HepG2 (cell line): ENCODE measurements around the gene HP1BP3. TPM values are rescaled to one million over a fixed set of nuclear protein-coding genes. Genes with fewer than 3 reads are reported as not detected.

Experiments used
- ATAC-seq: fragments of 200-7000 bp; cut with Tn5 transposase; 3 replicates; pipeline ENCODE4 v1.9.1; 2020; ENCODE audit warnings: mild to moderate bottlenecking, moderate library complexity
- BruUV-seq: library from RNA; stranded (reverse); fragments of 400-500 nt; replicated peaks from 2 replicates; lab custom pipeline; 2021; lab: Mats Ljungman, UMichigan
- CTCF ChIA-PET: fragments of 300-600 bp; formaldehyde crosslinking; extraction: SDS; loops from one replicate; lab custom pipeline; 2021; ENCODE audit warnings: low total read pairs, inconsistent platforms, low intra/inter-chr PET ratio; lab: Yijun Ruan, JAX
- POLR2A ChIA-PET: fragments of 350-600 bp; sonication (Branson Sonifier 250); formaldehyde crosslinking; loops from one replicate; lab custom pipeline; 2020; ENCODE audit warnings: antibody characterized with exemption, inconsistent platforms; lab: Yijun Ruan, JAX
- DNase-seq: peaks from one replicate; pipeline ENCODE4 v3.0.0-alpha.2; 2015; ENCODE audit warnings: low spot score
- FAIRE-seq: peaks from 3 replicates; lab custom pipeline; 2011; peaks lifted over from hg19 to GRCh38; lab: Jason Lieb, UNC
- H2AFZ ChIP-seq: one replicate; pipeline ENCODE4 v1.6.1; 2011; ENCODE audit warnings: low read length, inconsistent platforms
- H3K27ac ChIP-seq: fragments of 300-600 bp; 3 replicates; pipeline ENCODE4 v1.8.0; 2011; ENCODE audit warnings: mixed run types, mild to moderate bottlenecking, mixed read lengths, low read length, inconsistent platforms; ENCODE audit not compliant: insufficient read depth; ENCODE audit errors: extremely low read length
- H3K27me3 ChIP-seq, 2 experiments: fragments of 200-600 bp in 1 of 2; 2 replicates in 1 of 2; 3 replicates in 1 of 2; pipeline versions ENCODE4 v1.6.0 to v1.8.0; 2011; ENCODE audit warnings: low read length in 2 of 2, mild to moderate bottlenecking in 2 of 2, moderate library complexity in 2 of 2, inconsistent platforms in 1 of 2; ENCODE audit not compliant: insufficient read depth in 2 of 2, control insufficient read depth in 1 of 2
- H3K36me3 ChIP-seq, 2 experiments: fragments of 200-600 bp in 1 of 2; replicated peaks in 1 of 2; 2 replicates in 1 of 2; 3 replicates in 1 of 2; pipeline versions ENCODE4 v1.5.1 to v1.8.0; 2011; ENCODE audit warnings: low read length in 2 of 2, inconsistent platforms in 1 of 2; ENCODE audit not compliant: insufficient read depth in 2 of 2, control insufficient read depth in 1 of 2
- H3K4me1 ChIP-seq: 2 replicates; pipeline ENCODE4 v1.5.1; 2012; ENCODE audit warnings: low read length, inconsistent platforms; ENCODE audit not compliant: insufficient read depth
- H3K4me2 ChIP-seq: 2 replicates; pipeline ENCODE4 v1.6.0; 2011; ENCODE audit warnings: low read depth, low read length, inconsistent platforms
- H3K4me3 ChIP-seq, 3 experiments: fragments of 200-600 bp in 1 of 3; sonication (generic), shearing (Covaris generic) in 1 of 3; replicated peaks in 1 of 3; 2 replicates each; pipeline ENCODE4 v1.5.1; 2011 to 2016; ENCODE audit warnings: low read length in 3 of 3, inconsistent platforms in 2 of 3, low read depth in 2 of 3, mild to moderate bottlenecking in 2 of 3, control low read depth in 1 of 3, mixed read lengths in 1 of 3; ENCODE audit not compliant: insufficient read depth in 1 of 3
- H3K79me2 ChIP-seq: one replicate; pipeline ENCODE4 v1.6.1; 2011; ENCODE audit warnings: low read length, inconsistent platforms; ENCODE audit not compliant: insufficient read depth
- H3K9ac ChIP-seq: 2 replicates; pipeline ENCODE4 v1.6.0; 2011; ENCODE audit warnings: mild to moderate bottlenecking, low read depth, low read length, inconsistent platforms; ENCODE audit not compliant: insufficient read depth
- H3K9me3 ChIP-seq: 2 replicates; pipeline ENCODE4 v1.5.1; 2012; ENCODE audit warnings: mild to moderate bottlenecking, low read length
- H4K20me1 ChIP-seq: 2 replicates; pipeline ENCODE4 v1.6.0; 2011; ENCODE audit warnings: inconsistent platforms, mild to moderate bottlenecking, low read length, moderate library complexity; ENCODE audit not compliant: insufficient read depth
- AHDC1 ChIP-seq: sonication (generic); formaldehyde crosslinking; IDR thresholded peaks from 2 replicates; pipeline ENCODE4 v1.5.1; 2020; ENCODE audit warnings: mild to moderate bottlenecking, missing genetic modification reagents, borderline replicate concordance
- DNMT3B ChIP-seq: conservative IDR thresholded peaks from 2 replicates; pipeline ENCODE4 v1.6.1; 2016; ENCODE audit warnings: missing biosample characterization, control low read depth
- LBX2 ChIP-seq: sonication (generic); formaldehyde crosslinking; IDR thresholded peaks from 2 replicates; pipeline ENCODE4 v1.5.0; 2020; ENCODE audit warnings: missing genetic modification reagents, mild to moderate bottlenecking, borderline replicate concordance
- MBNL3 ChIP-seq: fragments of 250-450 bp; sonication (Bioruptor Pico); conservative IDR thresholded peaks from 2 replicates; pipeline ENCODE4 v1.8.0; 2022; ENCODE audit warnings: mild to moderate bottlenecking, inconsistent platforms
- MYNN ChIP-seq: sonication (generic); formaldehyde crosslinking; IDR thresholded peaks from 2 replicates; pipeline ENCODE4 v1.4.0; 2020; ENCODE audit warnings: mild to moderate bottlenecking, low read depth, missing genetic modification reagents
- PAF1 ChIP-seq: IDR thresholded peaks from 2 replicates; pipeline ENCODE4 v1.6.1; 2016; ENCODE audit warnings: missing genetic modification reagents, missing compliant biosample characterization
- REPIN1 ChIP-seq: sonication (generic); formaldehyde crosslinking; IDR thresholded peaks from 2 replicates; pipeline ENCODE4 v1.8.0; 2022; ENCODE audit warnings: missing genetic modification reagents, low read depth, mild to moderate bottlenecking, borderline replicate concordance
- SKIL ChIP-seq: sonication (generic); formaldehyde crosslinking; IDR thresholded peaks from 2 replicates; pipeline ENCODE4 v1.8.0; 2022; ENCODE audit warnings: missing genetic modification reagents, mild to moderate bottlenecking, moderate library complexity, borderline replicate concordance
- SMAD1 ChIP-seq: sonication (generic); formaldehyde crosslinking; IDR thresholded peaks from 2 replicates; pipeline ENCODE4 v1.4.0; 2020; ENCODE audit warnings: missing genetic modification reagents, low read depth, mild to moderate bottlenecking, borderline replicate concordance
- ZBTB37 ChIP-seq: sonication (generic); formaldehyde crosslinking; IDR thresholded peaks from 2 replicates; pipeline ENCODE4 v1.4.0; 2020; ENCODE audit warnings: mild to moderate bottlenecking, missing genetic modification reagents
- ZFX ChIP-seq: sonication (generic); formaldehyde crosslinking; IDR thresholded peaks from 2 replicates; pipeline ENCODE4 v1.4.0; 2020; ENCODE audit warnings: mild to moderate bottlenecking, low read depth, missing genetic modification reagents, moderate library complexity
- ZNF337 ChIP-seq: sonication (generic); formaldehyde crosslinking; IDR thresholded peaks from 2 replicates; pipeline ENCODE4 v1.5.1; 2020; ENCODE audit warnings: missing genetic modification reagents, low read depth, mild to moderate bottlenecking, borderline replicate concordance
- ZNF557 ChIP-seq: sonication (generic); formaldehyde crosslinking; IDR thresholded peaks from 2 replicates; pipeline ENCODE4 v1.4.0; 2020; ENCODE audit warnings: missing genetic modification reagents
- WGBS: methylation state at CpG from one replicate; pipeline ENCODE4 v1.1.6; 2017; ENCODE audit warnings: low lambda C conversion rate; 5-methylcytosine and 5-hydroxymethylcytosine counted together
- in situ Hi-C: cut with HindIII; loops from 2 replicates; pipeline ENCODE4 v1.10.0; 2017; ENCODE audit warnings: low pct_unique_long_range_greater_than_20kb; ENCODE audit not compliant: extremely low pct_ligation_motif_present
- intact Hi-C: fragments of 100-400 bp; cut with micrococcal nuclease; formaldehyde crosslinking; loops from one replicate; pipeline ENCODE4 v1.10.0; 2022; ENCODE audit not compliant: unreplicated experiment
- polyA plus RNA-seq, 8 experiments: library from polyadenylated mRNA; depleted of rRNA in 3 of 8; stranded (reverse) in 7 of 8; unstranded in 1 of 8; fragments of >200 nt; fragmentation: Illumina TruSeq in 4 of 8; extraction: Trizol in 4 of 8; gene quantifications; 2 replicates each; pipeline versions ENCODE4 v1.2.1 to v1.2.3, GENCODE V29; 2011 to 2016; ENCODE audit warnings: low read depth in 4 of 8, missing spikeins in 1 of 8, mixed read lengths in 1 of 8; ENCODE audit not compliant: insufficient read depth in 1 of 8
- total RNA-seq, 5 experiments: library from RNA; depleted of rRNA; stranded (reverse); fragments of >200 nt; fragmentation: Illumina TruSeq; extraction: Trizol; gene quantifications; 2 replicates each; pipeline ENCODE4 v1.2.3, GENCODE V29; 2016; ENCODE audit warnings: low read depth in 1 of 5

The HP1BP3 gene
- total and polyA plus RNA-seq, 2 of the 13 experiments (the other 11 are each of a cell fraction or from before 2014, with no cell fraction given) = 98.5 to 137 TPM

GRCh38 chr1:20721117-20722061 lies 65.7 kb downstream of the HP1BP3 start:
- Histone ChIP-seq H3K4me3 (no peak overlapping the region), H3K27ac (no peak overlapping the region), H4K20me1 (no peaks in the 10 kb centered on the region), H3K9me3 (no peaks in the 10 kb centered on the region), H3K9ac (no peak overlapping the region), H3K27me3 (peaks cover 8 to 26% of the 10 kb centered on the region in 2 experiments), H3K4me2 (no peak overlapping the region), H3K36me3 (no peaks in the 10 kb centered on the region), H3K79me2 (no peaks in the 10 kb centered on the region), H3K4me1 (peaks cover 19% of the 10 kb centered on the region), H2AFZ (no peak overlapping the region)
- ChIA-PET CTCF (no interaction called here), POLR2A (no interaction called here)
- DNase-seq (no peak), ATAC-seq (no peak), FAIRE-seq (no peak)
- 74% methylated on average over 20 of the region's 29 CpGs for WGBS
- no TSS peak for BruUV-seq
- in situ Hi-C loops (no loop called here), intact Hi-C loops (no loop called here)
- TF ChIP-seq MBNL3 (CRISPR knock-in tag) = no peak
- no peak for TF ChIP-seq REPIN1 (CRISPR knock-in tag)
- no peak for TF ChIP-seq MYNN (CRISPR knock-in tag)
- TF ChIP-seq ZNF557 (CRISPR knock-in tag) = no peak
- TF ChIP-seq ZNF337 (CRISPR knock-in tag) = no peak
- no peak for TF ChIP-seq SMAD1 (CRISPR knock-in tag)
- no peak for TF ChIP-seq ZBTB37 (CRISPR knock-in tag)
- TF ChIP-seq LBX2 (CRISPR knock-in tag) = no peak
- no peak for TF ChIP-seq SKIL (CRISPR knock-in tag)
- no peak for TF ChIP-seq ZFX (CRISPR knock-in tag)
- no peak for TF ChIP-seq DNMT3B (CRISPR knock-in tag)
- TF ChIP-seq PAF1 (CRISPR knock-in tag) = no peak
- no peak for TF ChIP-seq AHDC1 (CRISPR knock-in tag)
